Loucy (cell line): ENCODE results near the gene CPNE2.

Source experiments
- H2AFZ ChIP-seq: fragments of 200-600 bp; sonication (generic); 2 replicates; pipeline ENCODE4 v1.6.0; 2016; ENCODE audit warnings: antibody characterized with exemption, mild to moderate bottlenecking, low read length, moderate library complexity
- H3F3A ChIP-seq: fragments of 200-600 bp; 2 replicates; pipeline ENCODE4 v1.6.0; 2016; ENCODE audit warnings: antibody characterized with exemption, low read depth, mild to moderate bottlenecking
- H3K27me3 ChIP-seq: fragments of 200-600 bp; sonication (generic); 2 replicates; pipeline ENCODE4 v1.6.1; 2014; ENCODE audit warnings: low read length, mild to moderate bottlenecking; ENCODE audit not compliant: insufficient read depth, poor library complexity, severe bottlenecking
- H3K36me3 ChIP-seq: fragments of 200-600 bp; sonication (generic); 2 replicates; pipeline ENCODE4 v1.6.1; 2016; ENCODE audit warnings: low read length; ENCODE audit not compliant: insufficient read depth
- H3K4me1 ChIP-seq: fragments of 200-600 bp; sonication (generic); 2 replicates; pipeline ENCODE4 v1.5.1; 2014; ENCODE audit warnings: low read length, mild to moderate bottlenecking; ENCODE audit not compliant: insufficient read depth, poor library complexity, severe bottlenecking
- H3K4me2 ChIP-seq: fragments of 200-600 bp; sonication (generic); 2 replicates; pipeline ENCODE4 v1.6.0; 2014; ENCODE audit warnings: antibody characterized with exemption, low read length, low read depth, mild to moderate bottlenecking; ENCODE audit not compliant: poor library complexity, severe bottlenecking
- H3K4me3 ChIP-seq: fragments of 200-600 bp; sonication (generic); 2 replicates; pipeline ENCODE4 v1.5.1; 2014; ENCODE audit warnings: low read length, mild to moderate bottlenecking, mixed read lengths; ENCODE audit not compliant: poor library complexity, severe bottlenecking
- H3K79me2 ChIP-seq: fragments of 200-600 bp; sonication (generic); 2 replicates; pipeline ENCODE4 v1.6.1; 2014; ENCODE audit warnings: low read length; ENCODE audit not compliant: insufficient read depth
- H3K9ac ChIP-seq: fragments of 200-600 bp; sonication (generic); 2 replicates; pipeline ENCODE4 v1.6.0; 2014; ENCODE audit warnings: mild to moderate bottlenecking, low read depth, low read length, moderate library complexity; ENCODE audit not compliant: poor library complexity, severe bottlenecking
- H3K9me2 ChIP-seq: fragments of 200-600 bp; sonication (generic); replicated peaks from 2 replicates; pipeline ENCODE4 v1.6.1; 2016; ENCODE audit warnings: low read depth, low read length, mixed read lengths
- H3K9me3 ChIP-seq: fragments of 200-600 bp; sonication (generic); 2 replicates; pipeline ENCODE4 v1.6.1; 2014; ENCODE audit warnings: mild to moderate bottlenecking, antibody characterized with exemption, low read length, low read depth; ENCODE audit not compliant: insufficient read depth
- H4K20me1 ChIP-seq: fragments of 200-600 bp; sonication (generic); 2 replicates; pipeline ENCODE4 v1.6.0; 2014; ENCODE audit warnings: antibody characterized with exemption, low read length, mild to moderate bottlenecking; ENCODE audit not compliant: insufficient read depth, poor library complexity, severe bottlenecking
- EZH2phosphoT487 ChIP-seq: fragments of 200-600 bp; IDR thresholded peaks from 2 replicates; pipeline ENCODE4 v1.6.1; 2018; ENCODE audit warnings: antibody characterized with exemption, mild to moderate bottlenecking, moderate library complexity, borderline replicate concordance
- TF ChIP-seq, protein P1 (sequence below): fragments of 200-600 bp; sonication (generic); conservative IDR thresholded peaks from 2 replicates; pipeline ENCODE4 v1.5.1; 2014; ENCODE audit warnings: mild to moderate bottlenecking, antibody characterized with exemption, low read length

The CPNE2 gene

DNA sequence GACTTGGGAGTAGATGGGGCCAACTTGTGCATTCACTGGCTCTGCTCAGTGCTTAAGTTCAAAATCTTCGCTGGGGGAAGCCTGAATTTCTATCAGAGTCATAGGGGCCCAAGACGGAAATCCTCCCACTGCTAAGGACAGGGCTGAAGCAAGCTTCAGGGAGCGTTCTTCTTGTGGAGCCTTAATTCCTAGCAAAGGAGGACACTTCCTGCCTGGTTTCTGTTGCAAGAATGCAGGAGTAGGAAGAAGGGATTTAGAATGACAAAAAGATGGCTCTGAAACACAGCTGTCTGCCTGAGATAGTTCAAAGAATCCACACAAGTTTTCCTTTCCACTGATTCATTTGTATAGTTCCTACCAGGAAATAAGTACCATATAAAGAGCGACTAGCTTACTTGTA, 67.1 kb downstream of the CPNE2 start:
- Histone ChIP-seq H3K79me2 (peaks cover 9% of the 10 kb centered on the region; the same call in 1 of the 2 replicates), H3K9me2 (no peaks in the 10 kb centered on the region), H3K4me2 (no peak overlapping the region), H3K4me3 (no peak overlapping the region), H3K36me3 (peaks cover 47% of the 10 kb centered on the region), H3K9ac (peak overlapping the region; percentile 41), H4K20me1 (no peaks in the 10 kb centered on the region), H3K27me3 (no peaks in the 10 kb centered on the region), H3K9me3 (no peaks in the 10 kb centered on the region), H3K4me1 (peaks cover 27% of the 10 kb centered on the region), H2AFZ (no peak overlapping the region), H3F3A (no peaks in the 10 kb centered on the region)
- TF ChIP-seq EZH2phosphoT487: no peak
- TF ChIP-seq, protein P1, sequence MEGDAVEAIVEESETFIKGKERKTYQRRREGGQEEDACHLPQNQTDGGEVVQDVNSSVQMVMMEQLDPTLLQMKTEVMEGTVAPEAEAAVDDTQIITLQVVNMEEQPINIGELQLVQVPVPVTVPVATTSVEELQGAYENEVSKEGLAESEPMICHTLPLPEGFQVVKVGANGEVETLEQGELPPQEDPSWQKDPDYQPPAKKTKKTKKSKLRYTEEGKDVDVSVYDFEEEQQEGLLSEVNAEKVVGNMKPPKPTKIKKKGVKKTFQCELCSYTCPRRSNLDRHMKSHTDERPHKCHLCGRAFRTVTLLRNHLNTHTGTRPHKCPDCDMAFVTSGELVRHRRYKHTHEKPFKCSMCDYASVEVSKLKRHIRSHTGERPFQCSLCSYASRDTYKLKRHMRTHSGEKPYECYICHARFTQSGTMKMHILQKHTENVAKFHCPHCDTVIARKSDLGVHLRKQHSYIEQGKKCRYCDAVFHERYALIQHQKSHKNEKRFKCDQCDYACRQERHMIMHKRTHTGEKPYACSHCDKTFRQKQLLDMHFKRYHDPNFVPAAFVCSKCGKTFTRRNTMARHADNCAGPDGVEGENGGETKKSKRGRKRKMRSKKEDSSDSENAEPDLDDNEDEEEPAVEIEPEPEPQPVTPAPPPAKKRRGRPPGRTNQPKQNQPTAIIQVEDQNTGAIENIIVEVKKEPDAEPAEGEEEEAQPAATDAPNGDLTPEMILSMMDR: no peak

DNA sequence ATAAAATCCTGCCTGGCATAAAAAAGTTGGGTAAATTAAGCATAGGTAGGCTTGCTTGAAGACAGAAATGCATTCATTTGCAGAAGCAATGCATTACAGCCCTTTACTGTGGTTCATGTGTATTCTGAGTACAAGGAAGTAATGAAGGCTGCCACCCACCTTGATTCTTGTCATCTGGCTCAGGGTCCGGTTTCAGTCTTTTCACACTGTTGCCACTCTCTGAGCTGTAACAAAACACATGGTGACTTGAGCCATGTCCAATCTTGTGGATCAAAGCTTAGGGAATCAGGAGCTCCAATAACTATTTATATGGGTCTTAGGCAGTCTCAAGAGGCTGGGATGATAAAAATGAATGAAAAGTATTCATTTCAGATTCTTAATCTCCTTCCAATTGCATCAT, 71.5 kb downstream of the CPNE2 start:
- Histone ChIP-seq H3K36me3 (peaks cover 35% of the 10 kb centered on the region; the same call in 1 of the 2 replicates), H3K9ac (no peak overlapping the region), H3K79me2 (peaks cover 9% of the 10 kb centered on the region; the same call in 1 of the 2 replicates)

DNA sequence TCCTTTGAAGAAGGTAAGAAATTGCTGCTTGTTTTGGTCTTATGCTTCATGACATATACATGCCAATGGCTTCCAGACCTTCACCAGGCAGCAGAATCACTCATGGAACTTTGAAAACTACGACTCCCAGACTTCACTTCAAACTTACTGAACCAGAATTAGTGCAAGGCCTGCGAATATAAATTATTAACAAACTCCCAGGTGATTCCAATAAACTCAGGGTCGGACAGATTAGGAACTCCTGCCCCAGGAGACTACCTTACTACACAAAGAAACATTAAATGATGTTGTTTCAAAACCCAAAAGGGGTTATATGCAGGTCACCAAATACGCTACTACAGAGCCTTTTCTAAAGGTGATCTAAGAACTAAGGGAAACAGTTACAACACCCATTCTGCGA, 73.1 kb downstream of the CPNE2 start:
- no peaks in the 10 kb centered on the region for H3F3A ChIP-seq
- H2AFZ ChIP-seq: no peak overlapping the region
- no peaks in the 10 kb centered on the region for H3K79me2 ChIP-seq
- H4K20me1 ChIP-seq: no peaks in the 10 kb centered on the region
- H3K4me1 ChIP-seq: peaks cover 30% of the 10 kb centered on the region
- H3K4me2 ChIP-seq: no peak overlapping the region
- TF ChIP-seq EZH2phosphoT487: no peak
- TF ChIP-seq, protein P1: no peak
- H3K9ac ChIP-seq: no peak overlapping the region
- no peaks in the 10 kb centered on the region for H3K27me3 ChIP-seq
- no peaks in the 10 kb centered on the region for H3K9me3 ChIP-seq
- H3K36me3 ChIP-seq: peaks cover 37% of the 10 kb centered on the region; the same call in 1 of the 2 replicates
- H3K4me3 ChIP-seq: no peak overlapping the region
- no peaks in the 10 kb centered on the region for H3K9me2 ChIP-seq

More for the DNA sequence above, 71.5 kb downstream of the CPNE2 start:
- TF ChIP-seq, protein P1: no peak
- no peak for TF ChIP-seq EZH2phosphoT487
- no peak overlapping the region for H3K4me3 ChIP-seq
- H4K20me1 ChIP-seq: no peaks in the 10 kb centered on the region
- H3K9me2 ChIP-seq: no peaks in the 10 kb centered on the region
- no peaks in the 10 kb centered on the region for H3K9me3 ChIP-seq
- H2AFZ ChIP-seq: no peak overlapping the region
- no peaks in the 10 kb centered on the region for H3F3A ChIP-seq
- no peaks in the 10 kb centered on the region for H3K27me3 ChIP-seq
- no peak overlapping the region for H3K4me2 ChIP-seq
- peaks cover 42% of the 10 kb centered on the region for H3K4me1 ChIP-seq
